PC-3 (cell line): ENCODE measurements around the gene EHMT1. TPM values are rescaled to one million over a fixed set of nuclear protein-coding genes. Genes with fewer than 3 reads are reported as not detected.

Experiments
- ATAC-seq: fragments of 200-7000 bp; cut with Tn5 transposase; 2 replicates; pipeline ENCODE4 v1.9.1; 2020; ENCODE audit warnings: mild to moderate bottlenecking, moderate library complexity
- BruUV-seq: library from RNA; stranded (reverse); fragments of 400-500 nt; replicated peaks from 2 replicates; lab custom pipeline; 2021; lab: Mats Ljungman, UMichigan
- CTCF ChIA-PET: fragments of 300-600 bp; sonication (Branson Sonifier 250); formaldehyde crosslinking; loops from one replicate; lab custom pipeline; 2022; ENCODE audit warnings: antibody characterized with exemption; lab: Charles Lee
- POLR2A ChIA-PET: fragments of 300-600 bp; sonication (Branson Sonifier 250); formaldehyde crosslinking; loops from one replicate; lab custom pipeline; 2022; ENCODE audit warnings: antibody characterized with exemption; ENCODE audit not compliant: unreplicated experiment; lab: Charles Lee
- DNase-seq: peaks from one replicate; pipeline ENCODE4 v3.0.0-alpha.2; 2015
- H2AFZ ChIP-seq: fragments of 300-600 bp; sonication (generic); 2 replicates; pipeline ENCODE4 v1.6.0; 2016; ENCODE audit warnings: antibody characterized with exemption, low read length
- H3F3A ChIP-seq: fragments of 300-600 bp; sonication (generic); one replicate; pipeline ENCODE4 v1.6.0; 2017; ENCODE audit warnings: antibody characterized with exemption, low read length, control low read depth, mild to moderate bottlenecking; ENCODE audit not compliant: unreplicated experiment
- H3K27ac ChIP-seq: fragments of 300-600 bp; sonication (generic); 2 replicates; pipeline ENCODE4 v1.5.1; 2016; ENCODE audit warnings: mild to moderate bottlenecking, low read length
- H3K27me3 ChIP-seq: fragments of 300-600 bp; sonication (generic); 2 replicates; pipeline ENCODE4 v1.6.1; 2016; ENCODE audit warnings: low read length, mixed read lengths
- H3K36me3 ChIP-seq: fragments of 300-600 bp; sonication (generic); 2 replicates; pipeline ENCODE4 v1.6.1; 2016; ENCODE audit warnings: low read depth, mixed run types, low read length, mixed read lengths
- H3K4me1 ChIP-seq: fragments of 300-600 bp; sonication (generic); 2 replicates; pipeline ENCODE4 v1.5.1; 2016; ENCODE audit warnings: low read length; ENCODE audit not compliant: insufficient read depth
- H3K4me2 ChIP-seq: fragments of 300-600 bp; sonication (generic); 2 replicates; pipeline ENCODE4 v1.6.0; 2016; ENCODE audit warnings: low read length
- H3K4me3 ChIP-seq: fragments of 300-600 bp; sonication (generic); 2 replicates; pipeline ENCODE4 v1.5.1; 2016; ENCODE audit warnings: mild to moderate bottlenecking, low read length, mixed read lengths
- H3K79me2 ChIP-seq: fragments of 300-600 bp; sonication (generic); 2 replicates; pipeline ENCODE4 v1.6.1; 2017; ENCODE audit warnings: low read length, mixed read lengths
- H3K9ac ChIP-seq: fragments of 300-600 bp; sonication (generic); 2 replicates; pipeline ENCODE4 v1.6.0; 2016; ENCODE audit warnings: mild to moderate bottlenecking, low read length
- H3K9me2 ChIP-seq: fragments of 300-600 bp; sonication (generic); replicated peaks from 2 replicates; pipeline ENCODE4 v1.6.1; 2016; ENCODE audit warnings: mixed run types, low read length, mixed read lengths
- H3K9me3 ChIP-seq: fragments of 300-600 bp; sonication (generic); 2 replicates; pipeline ENCODE4 v1.6.1; 2016; ENCODE audit warnings: low read length, mixed read lengths
- H4K20me1 ChIP-seq: fragments of 300-600 bp; sonication (generic); 2 replicates; pipeline ENCODE4 v1.6.1; 2016; ENCODE audit warnings: low read length, mixed read lengths
- EZH2 ChIP-seq: fragments of 300-600 bp; sonication (generic); IDR thresholded peaks from one replicate; pipeline ENCODE4 v1.6.1; 2017; ENCODE audit warnings: antibody characterized with exemption, mild to moderate bottlenecking, low read length; ENCODE audit not compliant: unreplicated experiment
- EZH2phosphoT487 ChIP-seq: fragments of 300-600 bp; sonication (generic); IDR thresholded peaks from 2 replicates; pipeline ENCODE4 v1.6.1; 2018; ENCODE audit warnings: mild to moderate bottlenecking, antibody characterized with exemption, low read length, borderline replicate concordance
- intact Hi-C: fragments of 100-400 bp; cut with micrococcal nuclease; formaldehyde crosslinking; loops from 2 replicates; pipeline ENCODE4 v1.9.0; 2023
- total RNA-seq: library from RNA; depleted of rRNA; stranded (reverse); fragments of >200 nt; gene quantifications from 2 replicates; pipeline ENCODE4 v1.2.3, GENCODE V29; 2014
- TF ChIP-seq, protein P1 (sequence below): fragments of 300-600 bp; sonication (generic); conservative IDR thresholded peaks from 2 replicates; pipeline ENCODE4 v1.5.1; 2017; ENCODE audit warnings: antibody characterized with exemption, low read depth, mild to moderate bottlenecking, low read length

EHMT1 gene
- total RNA-seq, 1 experiment from 2014 or later: 42.8 TPM

DNA sequence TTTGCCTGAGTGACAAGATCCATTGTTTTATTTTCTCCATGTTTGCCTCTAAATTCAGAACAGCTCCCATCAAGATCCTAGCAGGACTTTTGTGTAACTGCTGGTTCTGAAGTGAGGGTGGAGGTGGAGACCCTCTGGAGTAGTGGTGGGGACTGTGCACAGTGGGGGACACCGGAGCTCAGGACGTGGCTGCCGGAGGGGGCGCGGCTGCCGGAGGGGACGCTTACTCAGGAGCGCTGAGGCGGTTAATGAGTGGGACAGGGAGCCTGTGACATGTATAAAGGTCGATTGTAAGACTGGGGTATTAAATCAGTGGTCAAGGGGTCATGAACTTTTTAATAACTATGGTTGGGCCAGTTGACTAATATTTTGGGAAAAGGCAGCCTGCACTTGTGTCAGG lies 131.8 kb downstream of the EHMT1 start:
- no TSS peak for BruUV-seq
- Histone ChIP-seq H3K9ac (no peak overlapping the region), H3K4me2 (no peak overlapping the region), H3K9me2 (no peaks in the 10 kb centered on the region), H4K20me1 (no peaks in the 10 kb centered on the region), H3K4me1 (peaks cover 4% of the 10 kb centered on the region; the same call in 1 of the 2 replicates), H3K79me2 (no peaks in the 10 kb centered on the region), H3F3A (no peaks in the 10 kb centered on the region), H3K9me3 (no peaks in the 10 kb centered on the region), H3K4me3 (no peak overlapping the region), H3K27ac (no peak overlapping the region), H3K36me3 (peaks cover 7% of the 10 kb centered on the region; the same call in 1 of the 2 replicates), H2AFZ (no peak overlapping the region), H3K27me3 (no peaks in the 10 kb centered on the region)
- DNase-seq: no peak
- ChIA-PET CTCF (no interaction called here), POLR2A (no interaction called here)
- no peak for ATAC-seq
- no peak for TF ChIP-seq EZH2
- TF ChIP-seq EZH2phosphoT487: no peak
- TF ChIP-seq, protein P1, sequence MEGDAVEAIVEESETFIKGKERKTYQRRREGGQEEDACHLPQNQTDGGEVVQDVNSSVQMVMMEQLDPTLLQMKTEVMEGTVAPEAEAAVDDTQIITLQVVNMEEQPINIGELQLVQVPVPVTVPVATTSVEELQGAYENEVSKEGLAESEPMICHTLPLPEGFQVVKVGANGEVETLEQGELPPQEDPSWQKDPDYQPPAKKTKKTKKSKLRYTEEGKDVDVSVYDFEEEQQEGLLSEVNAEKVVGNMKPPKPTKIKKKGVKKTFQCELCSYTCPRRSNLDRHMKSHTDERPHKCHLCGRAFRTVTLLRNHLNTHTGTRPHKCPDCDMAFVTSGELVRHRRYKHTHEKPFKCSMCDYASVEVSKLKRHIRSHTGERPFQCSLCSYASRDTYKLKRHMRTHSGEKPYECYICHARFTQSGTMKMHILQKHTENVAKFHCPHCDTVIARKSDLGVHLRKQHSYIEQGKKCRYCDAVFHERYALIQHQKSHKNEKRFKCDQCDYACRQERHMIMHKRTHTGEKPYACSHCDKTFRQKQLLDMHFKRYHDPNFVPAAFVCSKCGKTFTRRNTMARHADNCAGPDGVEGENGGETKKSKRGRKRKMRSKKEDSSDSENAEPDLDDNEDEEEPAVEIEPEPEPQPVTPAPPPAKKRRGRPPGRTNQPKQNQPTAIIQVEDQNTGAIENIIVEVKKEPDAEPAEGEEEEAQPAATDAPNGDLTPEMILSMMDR: no peak
- intact Hi-C loops: no loop called here

DNA sequence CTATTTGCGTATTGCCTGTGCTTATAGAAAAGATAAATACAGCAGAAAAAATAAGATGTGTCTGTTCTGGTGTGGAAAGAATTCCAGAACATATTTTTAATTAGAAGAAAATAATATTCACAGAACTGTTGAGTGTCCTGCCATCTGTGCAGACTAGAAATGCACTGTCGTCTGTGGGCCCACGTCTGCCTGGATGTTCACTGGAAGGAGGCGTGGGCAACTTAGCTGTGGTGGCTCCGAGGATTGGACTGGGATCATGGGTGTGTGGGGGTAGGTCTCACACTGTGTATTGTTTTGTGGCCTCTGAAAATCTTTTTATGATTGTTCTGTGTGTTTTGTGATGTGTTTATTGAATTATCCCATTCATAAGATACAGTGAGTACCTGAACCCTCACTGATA lies 132.8 kb downstream of the EHMT1 start:
- Histone ChIP-seq H3K36me3 (peaks cover 7% of the 10 kb centered on the region; the same call in 1 of the 2 replicates), H3K4me3 (no peak overlapping the region), H2AFZ (no peak overlapping the region), H3K9ac (no peak overlapping the region), H3K27ac (no peak overlapping the region), H3K9me3 (no peaks in the 10 kb centered on the region), H3K9me2 (no peaks in the 10 kb centered on the region), H3K4me2 (no peak overlapping the region), H4K20me1 (no peaks in the 10 kb centered on the region), H3K4me1 (no peaks in the 10 kb centered on the region), H3K27me3 (no peaks in the 10 kb centered on the region), H3K79me2 (no peaks in the 10 kb centered on the region), H3F3A (no peaks in the 10 kb centered on the region)
- no peak for TF ChIP-seq EZH2
- TF ChIP-seq EZH2phosphoT487: no peak
- TF ChIP-seq, protein P1: no peak
- ATAC-seq: no peak
- BruUV-seq: no TSS peak
- intact Hi-C loops: no loop called here
- CTCF ChIA-PET: no interaction called here
- POLR2A ChIA-PET: no interaction called here
- no peak for DNase-seq

DNA sequence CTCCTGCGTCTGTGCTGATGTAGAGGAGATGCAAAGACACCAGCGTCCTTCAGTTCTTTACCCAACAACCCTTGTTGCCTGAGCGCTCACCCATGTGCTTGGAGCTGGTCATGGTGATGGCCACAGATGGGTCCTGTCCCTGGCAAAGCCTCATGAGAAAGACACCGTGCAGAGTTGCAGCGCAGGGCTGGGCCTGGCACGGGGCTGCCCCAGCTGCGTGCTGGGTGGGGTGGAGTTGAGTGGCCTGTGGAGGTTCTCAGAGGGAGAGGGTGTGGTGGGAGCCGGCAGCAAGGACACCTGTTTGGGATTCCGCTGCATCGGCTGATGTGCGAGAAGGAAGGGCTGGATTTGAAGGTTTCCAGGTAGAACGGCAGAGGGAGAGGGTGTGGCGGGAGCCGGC lies 133.6 kb downstream of the EHMT1 start:
- Histone ChIP-seq H3K4me3 (no peak overlapping the region), H3K9me2 (no peaks in the 10 kb centered on the region), H3K9ac (no peak overlapping the region), H3K4me1 (0 out of 2 replicates have a peak, but pooled peaks cover 4% of the 10 kb centered on the region), H3K79me2 (no peaks in the 10 kb centered on the region), H3K4me2 (no peak overlapping the region), H2AFZ (no peak overlapping the region), H4K20me1 (no peaks in the 10 kb centered on the region), H3K9me3 (no peaks in the 10 kb centered on the region), H3F3A (no peaks in the 10 kb centered on the region), H3K36me3 (peaks cover 7% of the 10 kb centered on the region; the same call in 1 of the 2 replicates), H3K27me3 (no peaks in the 10 kb centered on the region), H3K27ac (no peak overlapping the region)
- CTCF ChIA-PET: no interaction called here
- intact Hi-C loops: no loop called here
- DNase-seq (no peak), ATAC-seq (no peak)
- no TSS peak for BruUV-seq
- POLR2A ChIA-PET: no interaction called here
- TF ChIP-seq EZH2: no peak
- TF ChIP-seq EZH2phosphoT487: no peak
- TF ChIP-seq, protein P1: no peak
